Measurements from ENCODE around the gene MDFI.

DNA sequence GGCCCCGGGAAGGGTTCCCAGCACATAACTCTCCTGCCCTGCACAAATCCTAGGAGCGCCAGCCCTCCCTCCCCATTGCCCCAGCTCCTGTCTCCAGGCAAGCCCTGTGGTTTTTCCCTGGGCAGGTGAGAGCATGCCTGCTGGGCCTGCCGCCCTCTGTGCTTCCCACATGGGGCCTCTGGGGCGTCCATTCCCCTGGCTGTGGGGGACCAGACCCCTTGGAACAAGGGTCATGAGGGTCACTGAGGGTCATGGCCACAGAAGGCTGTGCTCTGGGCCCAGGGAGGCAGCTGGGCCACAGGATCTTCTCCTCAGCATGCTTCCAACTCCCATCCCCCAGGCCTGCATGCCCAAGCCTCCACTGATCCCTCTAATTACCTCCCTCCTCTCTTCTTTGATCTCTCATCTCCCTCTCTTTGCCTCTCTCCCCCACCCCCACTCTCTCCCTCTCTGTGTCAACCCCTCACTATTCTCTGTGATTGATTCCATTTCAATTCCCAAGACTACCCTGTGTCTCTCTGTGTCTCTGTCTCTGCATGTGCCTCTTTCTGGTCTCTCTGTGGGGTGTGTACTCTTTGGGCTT lies 6.1 kb downstream of the MDFI start:
- TF ChIP-seq POLR2AphosphoS5 (IDR thresholded peaks at IDR 0.05; ENCODE audit: low read depth, low read length) (no peak), TAF1 (IDR thresholded peaks at IDR 0.05; ENCODE audit: borderline replicate concordance, insufficient read depth, low read length) (no peak), REST (IDR thresholded peaks at IDR 0.05; ENCODE audit: insufficient read depth in 1 of 2, low read depth in 2 of 2, low read length in 2 of 2) (no peak)
